GM13977 (cell line): ENCODE measurements around the gene ARL6IP6.
A peak's percentile ranks its signal among the peaks of the same experiment; 100 is the strongest.
"Not testable (repeated sequence)": the region's sequence is repeated elsewhere in the genome, so short reads cannot be mapped to it uniquely, and the experiment has no call there.

Experiments
- DNase-seq: peaks from one replicate; pipeline ENCODE4 v3.0.0; 2012; ENCODE audit warnings: low spot score
- in situ Hi-C: fragments of 300-500 bp; cut with MboI; formaldehyde crosslinking; loops from one replicate; pipeline ENCODE4 v1.12.0; 2022; ENCODE audit warnings: low sequenced_read_pairs, low pct_unique_long_range_greater_than_20kb, mixed read lengths, inconsistent platforms; ENCODE audit not compliant: unreplicated experiment
- TF ChIP-seq, protein P1 (sequence below): IDR thresholded peaks from 2 replicates; pipeline ENCODE4 v1.5.1; 2012; ENCODE audit warnings: mild to moderate bottlenecking, control low read depth; ENCODE audit not compliant: insufficient read depth; ENCODE audit errors: extremely low read depth, missing control alignments

The ARL6IP6 gene

DNA sequence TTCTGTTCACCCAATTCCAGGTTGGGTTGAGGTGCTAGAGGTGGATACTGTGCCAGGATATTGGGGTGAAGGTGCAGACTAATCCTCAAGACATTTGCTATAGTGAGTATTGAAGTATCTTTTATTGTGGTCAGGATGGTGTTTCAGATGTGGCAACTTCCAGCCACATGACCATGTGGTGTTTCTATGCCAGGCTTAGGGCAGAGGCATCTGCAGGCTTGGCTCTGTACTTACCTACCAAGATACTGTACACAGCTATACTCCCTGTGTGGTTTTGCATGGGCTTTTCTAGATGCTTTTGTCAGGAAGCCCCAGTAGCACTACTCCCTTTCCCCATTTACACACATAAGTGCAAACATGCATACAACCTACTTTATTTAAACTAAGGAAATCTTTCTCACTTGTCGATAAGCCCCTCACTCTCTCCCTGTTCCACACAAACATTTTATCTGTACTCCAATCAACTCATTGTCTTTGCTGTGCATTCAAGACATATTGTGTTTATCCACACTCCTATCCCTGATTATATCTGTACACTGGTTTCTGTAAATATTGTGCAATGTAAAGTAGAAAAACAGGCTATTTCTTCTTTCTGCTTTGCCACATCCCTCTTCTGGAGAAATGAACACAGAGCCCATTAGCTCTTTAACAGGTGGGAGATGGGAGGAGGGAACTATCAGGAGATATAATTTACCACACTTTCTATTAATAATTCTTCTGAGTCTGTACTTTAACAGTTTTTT lies 12.3 kb downstream of the ARL6IP6 start:
- in situ Hi-C loops: no loop called here
- TF ChIP-seq, protein P1, sequence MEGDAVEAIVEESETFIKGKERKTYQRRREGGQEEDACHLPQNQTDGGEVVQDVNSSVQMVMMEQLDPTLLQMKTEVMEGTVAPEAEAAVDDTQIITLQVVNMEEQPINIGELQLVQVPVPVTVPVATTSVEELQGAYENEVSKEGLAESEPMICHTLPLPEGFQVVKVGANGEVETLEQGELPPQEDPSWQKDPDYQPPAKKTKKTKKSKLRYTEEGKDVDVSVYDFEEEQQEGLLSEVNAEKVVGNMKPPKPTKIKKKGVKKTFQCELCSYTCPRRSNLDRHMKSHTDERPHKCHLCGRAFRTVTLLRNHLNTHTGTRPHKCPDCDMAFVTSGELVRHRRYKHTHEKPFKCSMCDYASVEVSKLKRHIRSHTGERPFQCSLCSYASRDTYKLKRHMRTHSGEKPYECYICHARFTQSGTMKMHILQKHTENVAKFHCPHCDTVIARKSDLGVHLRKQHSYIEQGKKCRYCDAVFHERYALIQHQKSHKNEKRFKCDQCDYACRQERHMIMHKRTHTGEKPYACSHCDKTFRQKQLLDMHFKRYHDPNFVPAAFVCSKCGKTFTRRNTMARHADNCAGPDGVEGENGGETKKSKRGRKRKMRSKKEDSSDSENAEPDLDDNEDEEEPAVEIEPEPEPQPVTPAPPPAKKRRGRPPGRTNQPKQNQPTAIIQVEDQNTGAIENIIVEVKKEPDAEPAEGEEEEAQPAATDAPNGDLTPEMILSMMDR: no peak
- no peak for DNase-seq

DNA sequence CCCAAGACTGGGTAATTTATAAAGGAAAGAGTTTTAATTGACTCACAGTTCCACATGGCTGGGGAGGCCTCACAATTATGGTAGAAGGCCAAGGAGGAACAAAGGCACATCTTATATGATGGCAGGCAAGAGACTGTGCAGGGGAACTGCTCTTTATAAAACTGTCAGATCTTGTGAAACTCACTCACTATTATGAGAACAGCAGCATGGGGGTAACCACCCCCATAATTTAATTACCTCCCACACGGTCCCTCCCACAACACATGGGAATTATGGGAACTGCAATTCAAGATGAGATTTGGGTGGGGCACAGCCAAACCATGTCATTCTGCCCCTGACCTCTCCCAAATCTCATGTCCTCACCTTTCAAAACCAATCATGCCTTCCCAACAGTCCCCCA lies 19.1 kb downstream of the ARL6IP6 start:
- DNase-seq, in situ Hi-C loops: not testable (repeated sequence)

DNA sequence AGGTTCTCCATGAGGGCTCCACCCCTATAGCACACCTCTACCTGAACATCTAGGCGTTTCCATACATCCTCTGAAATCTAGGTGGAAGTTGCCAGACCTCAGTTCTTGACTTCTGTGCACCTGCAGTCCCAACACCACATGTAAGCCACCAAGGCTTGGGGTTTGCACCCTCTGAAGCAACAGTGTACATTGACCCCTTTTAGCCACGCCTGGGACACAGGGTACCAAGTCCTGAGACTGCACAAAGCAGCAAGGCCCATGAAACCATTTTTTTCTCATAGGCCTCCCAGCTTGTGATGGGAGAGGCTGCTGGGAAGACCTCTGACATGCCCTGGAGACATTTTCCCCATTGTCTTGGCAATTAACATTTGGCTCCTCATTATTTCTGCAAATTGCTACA lies 20.0 kb downstream of the ARL6IP6 start:
- in situ Hi-C loops: no loop called here
- DNase-seq: no peak
- TF ChIP-seq, protein P1: no peak

DNA sequence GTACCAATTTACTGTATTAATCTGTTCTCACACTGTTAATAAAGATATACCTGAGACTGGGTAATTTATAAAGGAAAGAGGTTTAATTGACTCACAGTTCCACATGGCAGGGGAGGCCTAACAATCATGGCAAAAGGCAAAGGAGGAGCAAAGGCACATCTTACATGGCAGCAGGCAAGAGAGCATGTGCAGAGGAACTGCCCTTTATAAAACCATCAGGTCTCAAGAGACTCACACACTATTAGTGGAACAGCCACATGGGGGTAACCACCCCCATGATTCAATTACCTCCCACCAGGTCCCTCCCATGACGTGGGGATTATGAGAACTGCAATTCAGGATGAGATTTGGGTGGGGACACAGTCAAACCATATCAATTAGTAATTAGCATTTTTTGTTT lies 21.3 kb downstream of the ARL6IP6 start:
- in situ Hi-C loops, DNase-seq: not testable (repeated sequence)

DNA sequence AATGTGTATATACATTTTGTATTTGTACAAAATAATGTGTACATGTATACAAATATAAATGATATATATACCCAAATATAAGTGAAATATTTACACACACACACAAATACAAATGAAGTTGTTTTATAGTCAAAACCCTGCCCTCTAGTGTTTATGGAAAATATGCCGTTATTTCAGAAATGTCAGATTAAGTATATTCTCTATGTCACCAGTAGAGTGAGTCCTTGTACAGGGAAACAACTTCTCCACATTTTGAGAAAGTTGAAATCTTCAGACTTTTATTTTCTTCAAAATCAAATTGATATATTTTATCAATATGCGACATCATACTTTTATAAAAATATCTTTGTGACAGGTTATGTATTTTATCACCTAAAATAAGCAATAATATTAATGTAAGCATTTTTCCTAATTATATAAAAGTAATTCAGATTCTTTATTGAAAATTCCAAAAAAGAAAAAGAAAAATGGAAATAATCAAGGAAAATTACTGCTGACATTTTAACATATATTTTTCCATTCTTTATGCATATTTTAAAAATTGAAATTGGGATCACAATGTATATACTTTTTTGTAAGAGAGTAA lies 22.4 kb downstream of the ARL6IP6 start:
- in situ Hi-C loops: no loop called here
- peak; percentile 41 for DNase-seq
- TF ChIP-seq, protein P1: peak; percentile 81

GRCh38 chr2:152743002-152743401 lies 24.6 kb downstream of the ARL6IP6 start:
- in situ Hi-C loops: no loop called here
- DNase-seq: peak; percentile 9
- TF ChIP-seq, protein P1: peak; percentile 69

DNA sequence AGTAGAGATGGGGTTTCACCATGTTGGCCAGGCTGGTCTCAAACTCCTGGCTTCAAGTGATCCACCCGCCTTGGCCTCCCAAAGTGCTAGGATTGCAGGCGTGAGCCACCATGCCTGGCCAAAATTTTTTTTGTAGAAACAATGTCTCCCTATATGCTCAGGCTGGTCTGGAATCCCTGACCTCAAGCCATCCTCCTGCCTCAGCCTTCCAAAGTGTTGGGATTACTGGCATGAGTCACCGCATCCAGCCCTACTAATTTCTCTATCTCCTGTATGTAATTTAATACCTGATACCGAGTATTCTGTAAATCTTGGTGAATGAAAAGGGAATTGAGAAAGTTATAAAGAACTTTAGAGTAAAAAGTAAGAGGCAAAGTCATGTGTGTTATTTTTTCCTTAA lies 29.3 kb downstream of the ARL6IP6 start:
- DNase-seq, in situ Hi-C loops: not testable (repeated sequence)

DNA sequence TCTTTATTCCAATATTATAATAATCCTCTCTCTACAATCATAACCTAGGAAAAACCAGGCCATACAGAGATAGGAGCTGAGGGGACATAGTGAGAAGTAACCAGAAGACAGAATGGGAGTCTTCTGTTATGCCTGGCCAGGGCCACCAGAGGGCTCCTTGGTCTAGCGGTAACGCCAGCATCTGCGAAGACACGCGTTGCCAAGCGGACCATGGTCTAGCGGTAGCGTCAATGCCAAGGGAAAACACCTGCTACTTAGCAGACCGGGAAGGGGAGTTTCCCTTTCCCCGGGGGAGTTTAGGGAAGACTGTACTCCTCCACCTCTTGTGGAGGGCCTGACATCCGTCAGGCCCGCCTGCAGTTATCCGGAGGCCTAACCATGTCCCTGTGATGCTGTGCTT lies 36.6 kb downstream of the ARL6IP6 start:
- no peak for DNase-seq
- in situ Hi-C loops: no loop called here
- TF ChIP-seq, protein P1: no peak
